GM23338 (cell line): ENCODE results near the gene ABCB11. TPM values are rescaled to one million over a fixed set of nuclear protein-coding genes. Genes with fewer than 3 reads are reported as not detected.

Experiments
- ATAC-seq: fragments of 200-7000 bp; cut with Tn5 transposase; 3 replicates; pipeline ENCODE4 v1.9.1; 2020
- DNase-seq: peaks from one replicate; pipeline ENCODE4 v3.0.0-alpha.2; 2015; ENCODE audit warnings: low spot score
- H2AFZ ChIP-seq: fragments of 200-600 bp; sonication (generic); 2 replicates; pipeline ENCODE4 v1.8.0; 2016; ENCODE audit warnings: antibody characterized with exemption, mild to moderate bottlenecking, moderate library complexity
- H3F3A ChIP-seq: fragments of 200-600 bp; sonication (generic); replicated peaks from 2 replicates; pipeline ENCODE4 v1.8.0; 2017; ENCODE audit warnings: antibody characterized with exemption, mixed run types, low read depth
- H3K27ac ChIP-seq: fragments of 200-600 bp; sonication (generic); 2 replicates; pipeline ENCODE4 v1.6.1; 2016; ENCODE audit warnings: low read depth
- H3K27me3 ChIP-seq: fragments of 200-600 bp; sonication (generic); 2 replicates; pipeline ENCODE4 v1.8.0; 2016; ENCODE audit warnings: mild to moderate bottlenecking, mixed run types, moderate library complexity; ENCODE audit not compliant: insufficient read depth
- H3K36me3 ChIP-seq: fragments of 200-600 bp; sonication (generic); 2 replicates; pipeline ENCODE4 v1.8.0; 2016; ENCODE audit warnings: mild to moderate bottlenecking; ENCODE audit not compliant: insufficient read depth
- H3K4me1 ChIP-seq: fragments of 200-600 bp; sonication (generic); 2 replicates; pipeline ENCODE4 v1.8.0; 2016; ENCODE audit warnings: mild to moderate bottlenecking, moderate library complexity; ENCODE audit not compliant: insufficient read depth
- H3K4me2 ChIP-seq: fragments of 200-600 bp; sonication (generic); 2 replicates; pipeline ENCODE4 v1.7.1; 2017; ENCODE audit warnings: mixed run types
- H3K4me3 ChIP-seq: fragments of 200-600 bp; sonication (generic); 2 replicates; pipeline ENCODE4 v1.6.1; 2016; ENCODE audit warnings: mixed run types
- H3K79me2 ChIP-seq: fragments of 200-600 bp; sonication (generic); replicated peaks from 2 replicates; pipeline ENCODE4 v1.8.0; 2017; ENCODE audit warnings: mild to moderate bottlenecking; ENCODE audit not compliant: insufficient read depth
- H3K9me2 ChIP-seq: fragments of 200-600 bp; sonication (generic); 2 replicates; pipeline ENCODE4 v1.8.0; 2017; ENCODE audit not compliant: insufficient read depth
- H4K20me1 ChIP-seq: fragments of 200-600 bp; sonication (generic); replicated peaks from 2 replicates; pipeline ENCODE4 v1.8.0; 2017; ENCODE audit warnings: mild to moderate bottlenecking; ENCODE audit not compliant: insufficient read depth
- H3K27ac Mint-ChIP-seq: 2 replicates; pipeline ENCODE4 v1.8.0; 2020; ENCODE audit warnings: inconsistent platforms, mild to moderate bottlenecking, moderate library complexity, mixed read lengths
- H3K27me3 Mint-ChIP-seq: 3 replicates; pipeline ENCODE4 v1.8.0; 2022; ENCODE audit warnings: low read depth, mild to moderate bottlenecking, moderate library complexity, mixed read lengths, inconsistent platforms; ENCODE audit not compliant: insufficient read depth, poor library complexity
- H3K36me3 Mint-ChIP-seq: 3 replicates; pipeline ENCODE4 v1.8.0; 2021; ENCODE audit warnings: low read depth, mild to moderate bottlenecking, inconsistent platforms, moderate library complexity, mixed read lengths
- H3K4me1 Mint-ChIP-seq: 3 replicates; pipeline ENCODE4 v1.8.0; 2020; ENCODE audit warnings: mild to moderate bottlenecking, inconsistent platforms, mixed read lengths
- H3K4me3 Mint-ChIP-seq: 3 replicates; pipeline ENCODE4 v1.8.0; 2021; ENCODE audit warnings: moderate library complexity, mild to moderate bottlenecking, inconsistent platforms, mixed read lengths
- H3K9me3 Mint-ChIP-seq: 3 replicates; pipeline ENCODE4 v1.8.0; 2020; ENCODE audit warnings: moderate library complexity, mild to moderate bottlenecking, inconsistent platforms, mixed read lengths
- ETS1 ChIP-seq: IDR thresholded peaks from 2 replicates; pipeline ENCODE4 v1.6.1; 2016; ENCODE audit warnings: antibody characterized with exemption
- EZH2 ChIP-seq: fragments of 200-600 bp; sonication (generic); IDR thresholded peaks from one replicate; pipeline ENCODE4 v1.8.0; 2017; ENCODE audit warnings: antibody characterized with exemption, mild to moderate bottlenecking, low read depth; ENCODE audit not compliant: unreplicated experiment
- JUNB ChIP-seq: IDR thresholded peaks from one replicate; pipeline ENCODE4 v1.6.1; 2016; ENCODE audit warnings: antibody characterized with exemption; ENCODE audit not compliant: unreplicated experiment
- NANOG ChIP-seq: IDR thresholded peaks from 2 replicates; pipeline ENCODE4 v1.6.1; 2016; ENCODE audit warnings: antibody characterized with exemption, borderline replicate concordance
- POLR2AphosphoS5 ChIP-seq: IDR thresholded peaks from 2 replicates; pipeline ENCODE4 v1.6.1; 2016; ENCODE audit warnings: antibody characterized with exemption, low read depth
- ZNF114 ChIP-seq: fragments of 250-450 bp; sonication (Bioruptor Pico); IDR thresholded peaks from 2 replicates; pipeline ENCODE4 v1.5.0; 2020; ENCODE audit warnings: mild to moderate bottlenecking, moderate library complexity
- polyA plus RNA-seq: library from polyadenylated mRNA; unstranded; fragments of >200 nt; fragmentation: Nextera tagmentation; extraction: Ambion mirVana; gene quantifications from 2 replicates; pipeline ENCODE4 v1.2.1, GENCODE V29; 2016
- total RNA-seq: library from RNA; depleted of rRNA; stranded (reverse); fragments of >200 nt; shearing (Covaris generic); gene quantifications from 2 replicates; pipeline ENCODE4 v1.2.3, GENCODE V29; 2014
- TF ChIP-seq, protein P1 (sequence below): fragments of 250-450 bp; sonication (Bioruptor Pico); IDR thresholded peaks from 2 replicates; pipeline ENCODE4 v1.5.0; 2020; ENCODE audit warnings: mild to moderate bottlenecking, moderate library complexity
- TF ChIP-seq, protein P2 (sequence below): IDR thresholded peaks from one replicate; pipeline ENCODE4 v1.6.1; 2018; ENCODE audit warnings: antibody characterized with exemption; ENCODE audit not compliant: unreplicated experiment

Gene ABCB11
- total and polyA plus RNA-seq, 2 experiments from 2014 or later: not detected

GRCh38 chr2:168997118-168997521 lies 34.0 kb downstream of the ABCB11 start (continued):
- TF ChIP-seq, protein P1, sequence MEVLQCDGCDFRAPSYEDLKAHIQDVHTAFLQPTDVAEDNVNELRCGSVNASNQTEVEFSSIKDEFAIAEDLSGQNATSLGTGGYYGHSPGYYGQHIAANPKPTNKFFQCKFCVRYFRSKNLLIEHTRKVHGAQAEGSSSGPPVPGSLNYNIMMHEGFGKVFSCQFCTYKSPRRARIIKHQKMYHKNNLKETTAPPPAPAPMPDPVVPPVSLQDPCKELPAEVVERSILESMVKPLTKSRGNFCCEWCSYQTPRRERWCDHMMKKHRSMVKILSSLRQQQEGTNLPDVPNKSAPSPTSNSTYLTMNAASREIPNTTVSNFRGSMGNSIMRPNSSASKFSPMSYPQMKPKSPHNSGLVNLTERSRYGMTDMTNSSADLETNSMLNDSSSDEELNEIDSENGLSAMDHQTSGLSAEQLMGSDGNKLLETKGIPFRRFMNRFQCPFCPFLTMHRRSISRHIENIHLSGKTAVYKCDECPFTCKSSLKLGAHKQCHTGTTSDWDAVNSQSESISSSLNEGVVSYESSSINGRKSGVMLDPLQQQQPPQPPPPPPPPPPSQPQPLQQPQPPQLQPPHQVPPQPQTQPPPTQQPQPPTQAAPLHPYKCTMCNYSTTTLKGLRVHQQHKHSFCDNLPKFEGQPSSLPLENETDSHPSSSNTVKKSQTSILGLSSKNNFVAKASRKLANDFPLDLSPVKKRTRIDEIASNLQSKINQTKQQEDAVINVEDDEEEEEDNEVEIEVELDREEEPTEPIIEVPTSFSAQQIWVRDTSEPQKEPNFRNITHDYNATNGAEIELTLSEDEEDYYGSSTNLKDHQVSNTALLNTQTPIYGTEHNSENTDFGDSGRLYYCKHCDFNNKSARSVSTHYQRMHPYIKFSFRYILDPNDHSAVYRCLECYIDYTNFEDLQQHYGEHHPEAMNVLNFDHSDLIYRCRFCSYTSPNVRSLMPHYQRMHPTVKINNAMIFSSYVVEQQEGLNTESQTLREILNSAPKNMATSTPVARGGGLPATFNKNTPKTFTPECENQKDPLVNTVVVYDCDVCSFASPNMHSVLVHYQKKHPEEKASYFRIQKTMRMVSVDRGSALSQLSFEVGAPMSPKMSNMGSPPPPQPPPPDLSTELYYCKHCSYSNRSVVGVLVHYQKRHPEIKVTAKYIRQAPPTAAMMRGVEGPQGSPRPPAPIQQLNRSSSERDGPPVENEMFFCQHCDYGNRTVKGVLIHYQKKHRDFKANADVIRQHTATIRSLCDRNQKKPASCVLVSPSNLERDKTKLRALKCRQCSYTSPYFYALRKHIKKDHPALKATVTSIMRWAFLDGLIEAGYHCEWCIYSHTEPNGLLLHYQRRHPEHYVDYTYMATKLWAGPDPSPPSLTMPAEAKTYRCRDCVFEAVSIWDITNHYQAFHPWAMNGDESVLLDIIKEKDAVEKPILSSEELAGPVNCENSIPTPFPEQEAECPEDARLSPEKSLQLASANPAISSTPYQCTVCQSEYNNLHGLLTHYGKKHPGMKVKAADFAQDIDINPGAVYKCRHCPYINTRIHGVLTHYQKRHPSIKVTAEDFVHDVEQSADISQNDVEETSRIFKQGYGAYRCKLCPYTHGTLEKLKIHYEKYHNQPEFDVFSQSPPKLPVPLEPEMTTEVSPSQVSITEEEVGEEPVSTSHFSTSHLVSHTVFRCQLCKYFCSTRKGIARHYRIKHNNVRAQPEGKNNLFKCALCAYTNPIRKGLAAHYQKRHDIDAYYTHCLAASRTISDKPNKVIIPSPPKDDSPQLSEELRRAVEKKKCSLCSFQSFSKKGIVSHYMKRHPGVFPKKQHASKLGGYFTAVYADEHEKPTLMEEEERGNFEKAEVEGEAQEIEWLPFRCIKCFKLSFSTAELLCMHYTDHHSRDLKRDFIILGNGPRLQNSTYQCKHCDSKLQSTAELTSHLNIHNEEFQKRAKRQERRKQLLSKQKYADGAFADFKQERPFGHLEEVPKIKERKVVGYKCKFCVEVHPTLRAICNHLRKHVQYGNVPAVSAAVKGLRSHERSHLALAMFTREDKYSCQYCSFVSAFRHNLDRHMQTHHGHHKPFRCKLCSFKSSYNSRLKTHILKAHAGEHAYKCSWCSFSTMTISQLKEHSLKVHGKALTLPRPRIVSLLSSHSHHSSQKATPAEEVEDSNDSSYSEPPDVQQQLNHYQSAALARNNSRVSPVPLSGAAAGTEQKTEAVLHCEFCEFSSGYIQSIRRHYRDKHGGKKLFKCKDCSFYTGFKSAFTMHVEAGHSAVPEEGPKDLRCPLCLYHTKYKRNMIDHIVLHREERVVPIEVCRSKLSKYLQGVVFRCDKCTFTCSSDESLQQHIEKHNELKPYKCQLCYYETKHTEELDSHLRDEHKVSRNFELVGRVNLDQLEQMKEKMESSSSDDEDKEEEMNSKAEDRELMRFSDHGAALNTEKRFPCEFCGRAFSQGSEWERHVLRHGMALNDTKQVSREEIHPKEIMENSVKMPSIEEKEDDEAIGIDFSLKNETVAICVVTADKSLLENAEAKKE (CRISPR knock-in tag): no peak
- TF ChIP-seq EZH2: no peak
- no peak for TF ChIP-seq ZNF114 (CRISPR knock-in tag)
- TF ChIP-seq NANOG: no peak
- TF ChIP-seq JUNB: no peak
- TF ChIP-seq POLR2AphosphoS5: no peak

- no peaks in the 10 kb centered on the region for H3K4me1 ChIP-seq
- Mint-ChIP-seq H3K27ac (no peak overlapping the region), H3K27me3 (no peaks in the 10 kb centered on the region), H3K9me3 (no peaks in the 10 kb centered on the region), H3K36me3 (no peaks in the 10 kb centered on the region), H3K4me3 (no peak overlapping the region), H3K4me1 (no peaks in the 10 kb centered on the region)
- H4K20me1 ChIP-seq: no peaks in the 10 kb centered on the region
- no peak overlapping the region for H3K27ac ChIP-seq
- no peaks in the 10 kb centered on the region for H3F3A ChIP-seq
- H3K4me3 ChIP-seq: no peak overlapping the region
- no peaks in the 10 kb centered on the region for H3K27me3 ChIP-seq
- H3K9me2 ChIP-seq: no peaks in the 10 kb centered on the region
- no peak overlapping the region for H3K4me2 ChIP-seq
- H3K79me2 ChIP-seq: no peaks in the 10 kb centered on the region
- DNase-seq (no peak), ATAC-seq (no peak)
- H3K36me3 ChIP-seq: no peaks in the 10 kb centered on the region
- no peak overlapping the region; the same call in 1 of the 2 replicates for H2AFZ ChIP-seq
- no peak for TF ChIP-seq ZNF114 (CRISPR knock-in tag)
- TF ChIP-seq, protein P2, sequence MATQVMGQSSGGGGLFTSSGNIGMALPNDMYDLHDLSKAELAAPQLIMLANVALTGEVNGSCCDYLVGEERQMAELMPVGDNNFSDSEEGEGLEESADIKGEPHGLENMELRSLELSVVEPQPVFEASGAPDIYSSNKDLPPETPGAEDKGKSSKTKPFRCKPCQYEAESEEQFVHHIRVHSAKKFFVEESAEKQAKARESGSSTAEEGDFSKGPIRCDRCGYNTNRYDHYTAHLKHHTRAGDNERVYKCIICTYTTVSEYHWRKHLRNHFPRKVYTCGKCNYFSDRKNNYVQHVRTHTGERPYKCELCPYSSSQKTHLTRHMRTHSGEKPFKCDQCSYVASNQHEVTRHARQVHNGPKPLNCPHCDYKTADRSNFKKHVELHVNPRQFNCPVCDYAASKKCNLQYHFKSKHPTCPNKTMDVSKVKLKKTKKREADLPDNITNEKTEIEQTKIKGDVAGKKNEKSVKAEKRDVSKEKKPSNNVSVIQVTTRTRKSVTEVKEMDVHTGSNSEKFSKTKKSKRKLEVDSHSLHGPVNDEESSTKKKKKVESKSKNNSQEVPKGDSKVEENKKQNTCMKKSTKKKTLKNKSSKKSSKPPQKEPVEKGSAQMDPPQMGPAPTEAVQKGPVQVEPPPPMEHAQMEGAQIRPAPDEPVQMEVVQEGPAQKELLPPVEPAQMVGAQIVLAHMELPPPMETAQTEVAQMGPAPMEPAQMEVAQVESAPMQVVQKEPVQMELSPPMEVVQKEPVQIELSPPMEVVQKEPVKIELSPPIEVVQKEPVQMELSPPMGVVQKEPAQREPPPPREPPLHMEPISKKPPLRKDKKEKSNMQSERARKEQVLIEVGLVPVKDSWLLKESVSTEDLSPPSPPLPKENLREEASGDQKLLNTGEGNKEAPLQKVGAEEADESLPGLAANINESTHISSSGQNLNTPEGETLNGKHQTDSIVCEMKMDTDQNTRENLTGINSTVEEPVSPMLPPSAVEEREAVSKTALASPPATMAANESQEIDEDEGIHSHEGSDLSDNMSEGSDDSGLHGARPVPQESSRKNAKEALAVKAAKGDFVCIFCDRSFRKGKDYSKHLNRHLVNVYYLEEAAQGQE: no peak
- TF ChIP-seq ETS1: no peak
These were observed 35.4 kb downstream of the ABCB11 start for GRCh38 chr2:168995744-168996143.
